NCI-H82 treated with DMSO at 0.1 percent for 48 hours (cell line): ENCODE data around the gene GBP7.
"Not testable (repeated sequence)": the region's sequence is repeated elsewhere in the genome, so short reads cannot be mapped to it uniquely, and the experiment has no call there.

Source experiments
- DNase-seq: peaks from one replicate; lab custom pipeline; 2025; ENCODE audit not compliant: unreplicated experiment; lab: John Stamatoyannopoulos, UW

Gene GBP7

GRCh38 chr1:89175601-89176256 is at the start of gene GBP7:
TSS of gene GBP7 (minus strand) at chr1:89176003. CDS start at chr1:89171935, 4,068 bp downstream.
- no peak for DNase-seq

- no peak for DNase-seq
Measured at GRCh38 chr1:89221341-89221740, 45.5 kb upstream of the GBP7 start.

GRCh38 chr1:89219851-89220250 is 44.0 kb upstream of the GBP7 start:
- not testable (repeated sequence) for DNase-seq

GRCh38 chr1:89218941-89219340 is 43.1 kb upstream of the GBP7 start:
- DNase-seq = not testable (repeated sequence)

GRCh38 chr1:89213347-89213746 is 37.5 kb upstream of the GBP7 start:
- no peak for DNase-seq

GRCh38 chr1:89211035-89211634 is 35.3 kb upstream of the GBP7 start:
- no peak for DNase-seq

GRCh38 chr1:89206373-89206772 is 30.6 kb upstream of the GBP7 start:
- DNase-seq = no peak

GRCh38 chr1:89203166-89203565 is 27.4 kb upstream of the GBP7 start:
- no peak for DNase-seq

- no peak for DNase-seq
Measured at GRCh38 chr1:89201106-89201794, 25.4 kb upstream of the GBP7 start.

- no peak for DNase-seq
Measured at GRCh38 chr1:89200663-89201062, 24.9 kb upstream of the GBP7 start.

GRCh38 chr1:89199525-89200031 is 23.8 kb upstream of the GBP7 start:
- no peak for DNase-seq

GRCh38 chr1:89198491-89199072 is 22.8 kb upstream of the GBP7 start, which contains the start of gene GBP4:
TSS of gene GBP4 (minus strand) at chr1:89198942. CDS start at chr1:89198834, 108 bp downstream.
- DNase-seq = no peak

GRCh38 chr1:89198081-89198480 is 22.3 kb upstream of the GBP7 start:
- no peak for DNase-seq

- DNase-seq = no peak
Measured at GRCh38 chr1:89195476-89195875, 19.7 kb upstream of the GBP7 start.

- DNase-seq = no peak
Measured at GRCh38 chr1:89191314-89191713, 15.5 kb upstream of the GBP7 start.

GRCh38 chr1:89190017-89190416 is 14.2 kb upstream of the GBP7 start:
- no peak for DNase-seq

- no peak for DNase-seq
Measured at GRCh38 chr1:89179343-89179742, 3.5 kb upstream of the GBP7 start.

GRCh38 chr1:89176971-89177370 is 1.2 kb upstream of the GBP7 start:
- no peak for DNase-seq

GRCh38 chr1:89174491-89174890 is 1.3 kb downstream of the GBP7 start:
- no peak for DNase-seq

GRCh38 chr1:89172468-89173143 is 3.2 kb downstream of the GBP7 start:
- DNase-seq = no peak

- no peak for DNase-seq
Measured at GRCh38 chr1:89171067-89171438, 4.8 kb downstream of the GBP7 start.
